GM23338 (cell line): ENCODE measurements around the gene KCNK17. TPM values are rescaled to one million over a fixed set of nuclear protein-coding genes. Genes with fewer than 3 reads are reported as not detected.
A peak's percentile ranks its signal among the peaks of the same experiment; 100 is the strongest.

ENCODE experiments used
- ATAC-seq: fragments of 200-7000 bp; cut with Tn5 transposase; 3 replicates; pipeline ENCODE4 v1.9.1; 2020
- DNase-seq: peaks from one replicate; pipeline ENCODE4 v3.0.0-alpha.2; 2015; ENCODE audit warnings: low spot score
- H2AFZ ChIP-seq: fragments of 200-600 bp; sonication (generic); 2 replicates; pipeline ENCODE4 v1.8.0; 2016; ENCODE audit warnings: antibody characterized with exemption, mild to moderate bottlenecking, moderate library complexity
- H3F3A ChIP-seq: fragments of 200-600 bp; sonication (generic); replicated peaks from 2 replicates; pipeline ENCODE4 v1.8.0; 2017; ENCODE audit warnings: antibody characterized with exemption, mixed run types, low read depth
- H3K27ac ChIP-seq: fragments of 200-600 bp; sonication (generic); 2 replicates; pipeline ENCODE4 v1.6.1; 2016; ENCODE audit warnings: low read depth
- H3K27me3 ChIP-seq: fragments of 200-600 bp; sonication (generic); 2 replicates; pipeline ENCODE4 v1.8.0; 2016; ENCODE audit warnings: mild to moderate bottlenecking, mixed run types, moderate library complexity; ENCODE audit not compliant: insufficient read depth
- H3K36me3 ChIP-seq: fragments of 200-600 bp; sonication (generic); 2 replicates; pipeline ENCODE4 v1.8.0; 2016; ENCODE audit warnings: mild to moderate bottlenecking; ENCODE audit not compliant: insufficient read depth
- H3K4me1 ChIP-seq: fragments of 200-600 bp; sonication (generic); 2 replicates; pipeline ENCODE4 v1.8.0; 2016; ENCODE audit warnings: mild to moderate bottlenecking, moderate library complexity; ENCODE audit not compliant: insufficient read depth
- H3K4me2 ChIP-seq: fragments of 200-600 bp; sonication (generic); 2 replicates; pipeline ENCODE4 v1.7.1; 2017; ENCODE audit warnings: mixed run types
- H3K4me3 ChIP-seq: fragments of 200-600 bp; sonication (generic); 2 replicates; pipeline ENCODE4 v1.6.1; 2016; ENCODE audit warnings: mixed run types
- H3K79me2 ChIP-seq: fragments of 200-600 bp; sonication (generic); replicated peaks from 2 replicates; pipeline ENCODE4 v1.8.0; 2017; ENCODE audit warnings: mild to moderate bottlenecking; ENCODE audit not compliant: insufficient read depth
- H3K9me2 ChIP-seq: fragments of 200-600 bp; sonication (generic); 2 replicates; pipeline ENCODE4 v1.8.0; 2017; ENCODE audit not compliant: insufficient read depth
- H4K20me1 ChIP-seq: fragments of 200-600 bp; sonication (generic); replicated peaks from 2 replicates; pipeline ENCODE4 v1.8.0; 2017; ENCODE audit warnings: mild to moderate bottlenecking; ENCODE audit not compliant: insufficient read depth
- H3K27ac Mint-ChIP-seq: 2 replicates; pipeline ENCODE4 v1.8.0; 2020; ENCODE audit warnings: inconsistent platforms, mild to moderate bottlenecking, moderate library complexity, mixed read lengths
- H3K27me3 Mint-ChIP-seq: 3 replicates; pipeline ENCODE4 v1.8.0; 2022; ENCODE audit warnings: low read depth, mild to moderate bottlenecking, moderate library complexity, mixed read lengths, inconsistent platforms; ENCODE audit not compliant: insufficient read depth, poor library complexity
- H3K36me3 Mint-ChIP-seq: 3 replicates; pipeline ENCODE4 v1.8.0; 2021; ENCODE audit warnings: low read depth, mild to moderate bottlenecking, inconsistent platforms, moderate library complexity, mixed read lengths
- H3K4me1 Mint-ChIP-seq: 3 replicates; pipeline ENCODE4 v1.8.0; 2020; ENCODE audit warnings: mild to moderate bottlenecking, inconsistent platforms, mixed read lengths
- H3K4me3 Mint-ChIP-seq: 3 replicates; pipeline ENCODE4 v1.8.0; 2021; ENCODE audit warnings: moderate library complexity, mild to moderate bottlenecking, inconsistent platforms, mixed read lengths
- H3K9me3 Mint-ChIP-seq: 3 replicates; pipeline ENCODE4 v1.8.0; 2020; ENCODE audit warnings: moderate library complexity, mild to moderate bottlenecking, inconsistent platforms, mixed read lengths
- CREB1 ChIP-seq: fragments of 250-450 bp; sonication (Bioruptor Pico); IDR thresholded peaks from 2 replicates; pipeline ENCODE4 v1.5.0; 2020; ENCODE audit warnings: low read depth, mild to moderate bottlenecking, moderate library complexity
- EZH2phosphoT487 ChIP-seq: fragments of 200-600 bp; sonication (generic); IDR thresholded peaks from one replicate; pipeline ENCODE4 v1.8.1; 2018; ENCODE audit warnings: antibody characterized with exemption; ENCODE audit not compliant: unreplicated experiment
- JUNB ChIP-seq: IDR thresholded peaks from one replicate; pipeline ENCODE4 v1.6.1; 2016; ENCODE audit warnings: antibody characterized with exemption; ENCODE audit not compliant: unreplicated experiment
- ZNF331 ChIP-seq: fragments of 250-450 bp; sonication (Bioruptor Pico); IDR thresholded peaks from 2 replicates; pipeline ENCODE4 v1.5.0; 2020; ENCODE audit warnings: low read depth, mild to moderate bottlenecking, moderate library complexity
- polyA plus RNA-seq: library from polyadenylated mRNA; unstranded; fragments of >200 nt; fragmentation: Nextera tagmentation; extraction: Ambion mirVana; gene quantifications from 2 replicates; pipeline ENCODE4 v1.2.1, GENCODE V29; 2016
- total RNA-seq: library from RNA; depleted of rRNA; stranded (reverse); fragments of >200 nt; shearing (Covaris generic); gene quantifications from 2 replicates; pipeline ENCODE4 v1.2.3, GENCODE V29; 2014
- TF ChIP-seq, protein P1 (sequence below): fragments of 250-450 bp; sonication (Bioruptor Pico); IDR thresholded peaks from 2 replicates; pipeline ENCODE4 v1.5.0; 2020; ENCODE audit warnings: mild to moderate bottlenecking, moderate library complexity
- TF ChIP-seq, protein P2 (sequence below), 2 experiments: fragments of 200-600 bp in 1 of 2; sonication (generic) in 1 of 2; conservative IDR thresholded peaks; 2 replicates each; pipeline versions ENCODE4 v1.5.1 to v1.6.1; 2016 to 2017; ENCODE audit warnings: antibody characterized with exemption in 2 of 2, low read depth in 2 of 2, mild to moderate bottlenecking in 2 of 2, moderate library complexity in 1 of 2
- TF ChIP-seq, protein P3 (sequence below): IDR thresholded peaks from one replicate; pipeline ENCODE4 v1.6.1; 2018; ENCODE audit warnings: antibody characterized with exemption; ENCODE audit not compliant: unreplicated experiment

Gene KCNK17
- total and polyA plus RNA-seq, 2 experiments from 2014 or later = 2.2 to 3.1 TPM

DNA sequence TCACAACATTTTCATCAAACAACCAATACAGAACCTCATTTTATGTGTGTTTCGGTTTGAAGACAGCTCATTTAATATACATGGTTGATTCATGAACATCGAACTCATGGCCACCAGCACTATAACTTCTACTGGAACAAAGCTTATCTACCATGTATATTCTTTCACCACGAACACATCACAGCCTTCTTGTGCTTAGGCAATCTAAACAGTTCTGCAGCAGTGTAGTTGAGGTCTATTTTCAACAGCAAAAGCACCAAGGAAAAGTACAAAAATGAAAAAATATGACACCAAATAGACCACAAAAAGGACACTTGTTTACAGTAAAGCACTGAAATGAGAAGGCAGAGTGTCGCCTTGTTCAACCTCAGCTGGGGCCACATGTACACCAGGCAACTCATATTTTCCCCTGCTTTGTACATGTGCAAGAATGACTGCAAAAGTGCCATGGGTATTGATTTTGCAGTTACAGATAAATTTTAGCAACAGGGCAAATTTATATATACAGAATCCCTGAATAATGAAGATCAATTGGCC lies 59.2 kb downstream of the KCNK17 start (continued):
- TF ChIP-seq, protein P1, sequence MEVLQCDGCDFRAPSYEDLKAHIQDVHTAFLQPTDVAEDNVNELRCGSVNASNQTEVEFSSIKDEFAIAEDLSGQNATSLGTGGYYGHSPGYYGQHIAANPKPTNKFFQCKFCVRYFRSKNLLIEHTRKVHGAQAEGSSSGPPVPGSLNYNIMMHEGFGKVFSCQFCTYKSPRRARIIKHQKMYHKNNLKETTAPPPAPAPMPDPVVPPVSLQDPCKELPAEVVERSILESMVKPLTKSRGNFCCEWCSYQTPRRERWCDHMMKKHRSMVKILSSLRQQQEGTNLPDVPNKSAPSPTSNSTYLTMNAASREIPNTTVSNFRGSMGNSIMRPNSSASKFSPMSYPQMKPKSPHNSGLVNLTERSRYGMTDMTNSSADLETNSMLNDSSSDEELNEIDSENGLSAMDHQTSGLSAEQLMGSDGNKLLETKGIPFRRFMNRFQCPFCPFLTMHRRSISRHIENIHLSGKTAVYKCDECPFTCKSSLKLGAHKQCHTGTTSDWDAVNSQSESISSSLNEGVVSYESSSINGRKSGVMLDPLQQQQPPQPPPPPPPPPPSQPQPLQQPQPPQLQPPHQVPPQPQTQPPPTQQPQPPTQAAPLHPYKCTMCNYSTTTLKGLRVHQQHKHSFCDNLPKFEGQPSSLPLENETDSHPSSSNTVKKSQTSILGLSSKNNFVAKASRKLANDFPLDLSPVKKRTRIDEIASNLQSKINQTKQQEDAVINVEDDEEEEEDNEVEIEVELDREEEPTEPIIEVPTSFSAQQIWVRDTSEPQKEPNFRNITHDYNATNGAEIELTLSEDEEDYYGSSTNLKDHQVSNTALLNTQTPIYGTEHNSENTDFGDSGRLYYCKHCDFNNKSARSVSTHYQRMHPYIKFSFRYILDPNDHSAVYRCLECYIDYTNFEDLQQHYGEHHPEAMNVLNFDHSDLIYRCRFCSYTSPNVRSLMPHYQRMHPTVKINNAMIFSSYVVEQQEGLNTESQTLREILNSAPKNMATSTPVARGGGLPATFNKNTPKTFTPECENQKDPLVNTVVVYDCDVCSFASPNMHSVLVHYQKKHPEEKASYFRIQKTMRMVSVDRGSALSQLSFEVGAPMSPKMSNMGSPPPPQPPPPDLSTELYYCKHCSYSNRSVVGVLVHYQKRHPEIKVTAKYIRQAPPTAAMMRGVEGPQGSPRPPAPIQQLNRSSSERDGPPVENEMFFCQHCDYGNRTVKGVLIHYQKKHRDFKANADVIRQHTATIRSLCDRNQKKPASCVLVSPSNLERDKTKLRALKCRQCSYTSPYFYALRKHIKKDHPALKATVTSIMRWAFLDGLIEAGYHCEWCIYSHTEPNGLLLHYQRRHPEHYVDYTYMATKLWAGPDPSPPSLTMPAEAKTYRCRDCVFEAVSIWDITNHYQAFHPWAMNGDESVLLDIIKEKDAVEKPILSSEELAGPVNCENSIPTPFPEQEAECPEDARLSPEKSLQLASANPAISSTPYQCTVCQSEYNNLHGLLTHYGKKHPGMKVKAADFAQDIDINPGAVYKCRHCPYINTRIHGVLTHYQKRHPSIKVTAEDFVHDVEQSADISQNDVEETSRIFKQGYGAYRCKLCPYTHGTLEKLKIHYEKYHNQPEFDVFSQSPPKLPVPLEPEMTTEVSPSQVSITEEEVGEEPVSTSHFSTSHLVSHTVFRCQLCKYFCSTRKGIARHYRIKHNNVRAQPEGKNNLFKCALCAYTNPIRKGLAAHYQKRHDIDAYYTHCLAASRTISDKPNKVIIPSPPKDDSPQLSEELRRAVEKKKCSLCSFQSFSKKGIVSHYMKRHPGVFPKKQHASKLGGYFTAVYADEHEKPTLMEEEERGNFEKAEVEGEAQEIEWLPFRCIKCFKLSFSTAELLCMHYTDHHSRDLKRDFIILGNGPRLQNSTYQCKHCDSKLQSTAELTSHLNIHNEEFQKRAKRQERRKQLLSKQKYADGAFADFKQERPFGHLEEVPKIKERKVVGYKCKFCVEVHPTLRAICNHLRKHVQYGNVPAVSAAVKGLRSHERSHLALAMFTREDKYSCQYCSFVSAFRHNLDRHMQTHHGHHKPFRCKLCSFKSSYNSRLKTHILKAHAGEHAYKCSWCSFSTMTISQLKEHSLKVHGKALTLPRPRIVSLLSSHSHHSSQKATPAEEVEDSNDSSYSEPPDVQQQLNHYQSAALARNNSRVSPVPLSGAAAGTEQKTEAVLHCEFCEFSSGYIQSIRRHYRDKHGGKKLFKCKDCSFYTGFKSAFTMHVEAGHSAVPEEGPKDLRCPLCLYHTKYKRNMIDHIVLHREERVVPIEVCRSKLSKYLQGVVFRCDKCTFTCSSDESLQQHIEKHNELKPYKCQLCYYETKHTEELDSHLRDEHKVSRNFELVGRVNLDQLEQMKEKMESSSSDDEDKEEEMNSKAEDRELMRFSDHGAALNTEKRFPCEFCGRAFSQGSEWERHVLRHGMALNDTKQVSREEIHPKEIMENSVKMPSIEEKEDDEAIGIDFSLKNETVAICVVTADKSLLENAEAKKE = no peak
- no peak for TF ChIP-seq EZH2phosphoT487
- TF ChIP-seq ZNF331 (CRISPR knock-in tag) = no peak
- no peak for TF ChIP-seq CREB1 (CRISPR knock-in tag)
- TF ChIP-seq, protein P2, sequence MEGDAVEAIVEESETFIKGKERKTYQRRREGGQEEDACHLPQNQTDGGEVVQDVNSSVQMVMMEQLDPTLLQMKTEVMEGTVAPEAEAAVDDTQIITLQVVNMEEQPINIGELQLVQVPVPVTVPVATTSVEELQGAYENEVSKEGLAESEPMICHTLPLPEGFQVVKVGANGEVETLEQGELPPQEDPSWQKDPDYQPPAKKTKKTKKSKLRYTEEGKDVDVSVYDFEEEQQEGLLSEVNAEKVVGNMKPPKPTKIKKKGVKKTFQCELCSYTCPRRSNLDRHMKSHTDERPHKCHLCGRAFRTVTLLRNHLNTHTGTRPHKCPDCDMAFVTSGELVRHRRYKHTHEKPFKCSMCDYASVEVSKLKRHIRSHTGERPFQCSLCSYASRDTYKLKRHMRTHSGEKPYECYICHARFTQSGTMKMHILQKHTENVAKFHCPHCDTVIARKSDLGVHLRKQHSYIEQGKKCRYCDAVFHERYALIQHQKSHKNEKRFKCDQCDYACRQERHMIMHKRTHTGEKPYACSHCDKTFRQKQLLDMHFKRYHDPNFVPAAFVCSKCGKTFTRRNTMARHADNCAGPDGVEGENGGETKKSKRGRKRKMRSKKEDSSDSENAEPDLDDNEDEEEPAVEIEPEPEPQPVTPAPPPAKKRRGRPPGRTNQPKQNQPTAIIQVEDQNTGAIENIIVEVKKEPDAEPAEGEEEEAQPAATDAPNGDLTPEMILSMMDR (conservative IDR thresholded peaks at IDR 0.05; ENCODE audit: low read depth in 2 of 2) = no peak
- no peak for TF ChIP-seq JUNB

DNA sequence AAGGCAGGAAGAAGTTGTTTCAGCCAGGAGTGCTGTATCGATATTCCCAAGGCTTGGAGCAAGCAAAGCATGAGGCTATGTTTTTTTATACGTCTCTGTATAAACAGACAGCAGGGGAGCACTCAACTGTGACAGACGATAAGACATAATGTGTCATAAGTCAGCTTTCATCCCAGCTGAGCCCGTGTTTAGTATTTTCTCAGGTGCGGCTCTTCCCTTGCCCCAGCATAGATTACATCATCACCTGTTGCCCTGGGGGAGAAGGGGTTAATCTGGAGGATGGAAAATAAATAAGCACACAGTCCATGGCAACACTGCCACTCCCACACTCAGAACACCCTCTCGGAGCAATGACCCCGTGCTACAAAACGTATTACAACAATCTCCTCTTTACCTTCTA lies 62.8 kb downstream of the KCNK17 start:
- Histone ChIP-seq H3K9me2 (0 out of 2 replicates have a peak, but pooled peaks cover 3% of the 10 kb centered on the region), H3K79me2 (no peaks in the 10 kb centered on the region), H3F3A (no peaks in the 10 kb centered on the region), H3K4me2 (no peak overlapping the region), H3K27me3 (no peaks in the 10 kb centered on the region), H3K4me1 (peaks cover under 1% of the 10 kb centered on the region; the same call in 1 of the 2 replicates), H3K4me3 (no peak overlapping the region), H4K20me1 (no peaks in the 10 kb centered on the region), H3K36me3 (no peaks in the 10 kb centered on the region), H3K27ac (no peak overlapping the region), H2AFZ (peak overlapping the region; percentile 56; the same call in 1 of the 2 replicates)
- peaks cover 4% of the 10 kb centered on the region for H3K27me3 Mint-ChIP-seq
- ATAC-seq (no peak), DNase-seq (no peak)
- no peak overlapping the region for H3K4me3 Mint-ChIP-seq
- peaks cover 9% of the 10 kb centered on the region for H3K4me1 Mint-ChIP-seq
- no peak overlapping the region for H3K27ac Mint-ChIP-seq
- peaks cover 7% of the 10 kb centered on the region; the same call in 2 of the 3 replicates for H3K36me3 Mint-ChIP-seq
- peaks cover 19% of the 10 kb centered on the region for H3K9me3 Mint-ChIP-seq
- no peak for TF ChIP-seq ZNF331 (CRISPR knock-in tag)
- TF ChIP-seq, protein P3, sequence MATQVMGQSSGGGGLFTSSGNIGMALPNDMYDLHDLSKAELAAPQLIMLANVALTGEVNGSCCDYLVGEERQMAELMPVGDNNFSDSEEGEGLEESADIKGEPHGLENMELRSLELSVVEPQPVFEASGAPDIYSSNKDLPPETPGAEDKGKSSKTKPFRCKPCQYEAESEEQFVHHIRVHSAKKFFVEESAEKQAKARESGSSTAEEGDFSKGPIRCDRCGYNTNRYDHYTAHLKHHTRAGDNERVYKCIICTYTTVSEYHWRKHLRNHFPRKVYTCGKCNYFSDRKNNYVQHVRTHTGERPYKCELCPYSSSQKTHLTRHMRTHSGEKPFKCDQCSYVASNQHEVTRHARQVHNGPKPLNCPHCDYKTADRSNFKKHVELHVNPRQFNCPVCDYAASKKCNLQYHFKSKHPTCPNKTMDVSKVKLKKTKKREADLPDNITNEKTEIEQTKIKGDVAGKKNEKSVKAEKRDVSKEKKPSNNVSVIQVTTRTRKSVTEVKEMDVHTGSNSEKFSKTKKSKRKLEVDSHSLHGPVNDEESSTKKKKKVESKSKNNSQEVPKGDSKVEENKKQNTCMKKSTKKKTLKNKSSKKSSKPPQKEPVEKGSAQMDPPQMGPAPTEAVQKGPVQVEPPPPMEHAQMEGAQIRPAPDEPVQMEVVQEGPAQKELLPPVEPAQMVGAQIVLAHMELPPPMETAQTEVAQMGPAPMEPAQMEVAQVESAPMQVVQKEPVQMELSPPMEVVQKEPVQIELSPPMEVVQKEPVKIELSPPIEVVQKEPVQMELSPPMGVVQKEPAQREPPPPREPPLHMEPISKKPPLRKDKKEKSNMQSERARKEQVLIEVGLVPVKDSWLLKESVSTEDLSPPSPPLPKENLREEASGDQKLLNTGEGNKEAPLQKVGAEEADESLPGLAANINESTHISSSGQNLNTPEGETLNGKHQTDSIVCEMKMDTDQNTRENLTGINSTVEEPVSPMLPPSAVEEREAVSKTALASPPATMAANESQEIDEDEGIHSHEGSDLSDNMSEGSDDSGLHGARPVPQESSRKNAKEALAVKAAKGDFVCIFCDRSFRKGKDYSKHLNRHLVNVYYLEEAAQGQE = no peak
- TF ChIP-seq CREB1 (CRISPR knock-in tag) = no peak
- no peak for TF ChIP-seq EZH2phosphoT487
